Pancreas (tissue), 10 donors: Measurements from ENCODE around the gene PRRT1. TPM values are rescaled to one million over a fixed set of nuclear protein-coding genes. Genes with fewer than 3 reads are reported as not detected.
"Not testable (repeated sequence)": the region's sequence is repeated elsewhere in the genome, so short reads cannot be mapped to it uniquely, and the experiment has no call there.

ENCODE experiments used
- ATAC-seq, 4 donors: fragments of 200-7000 bp; cut with Tn5 transposase; one replicate each; pipeline versions ENCODE4 v1.8.0 to v1.9.1; 2020; ENCODE audit warnings: mild to moderate bottlenecking in 4 of 4, moderate library complexity in 4 of 4
- DNase-seq, 6 donors: peaks; one replicate each; pipeline ENCODE4 v3.0.0-alpha.2; 2020
- FAIRE-seq: peaks from 2 replicates; lab custom pipeline; 2012; peaks lifted over from hg19 to GRCh38; lab: Jason Lieb, UNC
- H3K27ac ChIP-seq, 4 donors: fragments of 200-600 bp; sonication (generic); 1 replicate in 3 of 4; 2 replicates in 1 of 4; pipeline versions ENCODE4 v1.5.0 to v1.8.0; 2020
- H3K27me3 ChIP-seq, 4 donors: fragments of 200-600 bp; one replicate each; pipeline ENCODE4 v1.8.0; 2021
- H3K36me3 ChIP-seq, 3 donors: fragments of 200-600 bp; sonication (generic) in 1 of 3; one replicate each; pipeline versions ENCODE4 v1.5.0 to v1.8.0; 2020 to 2021
- H3K4me1 ChIP-seq, 3 donors: fragments of 200-600 bp; one replicate each; pipeline ENCODE4 v1.8.0; 2021
- H3K4me3 ChIP-seq, 4 donors: fragments of 200-600 bp; sonication (generic) in 2 of 4; one replicate each; pipeline versions ENCODE4 v1.5.0 to v1.8.0; 2020 to 2021
- H3K9me3 ChIP-seq, 4 donors: fragments of 200-600 bp; one replicate each; pipeline ENCODE4 v1.8.0; 2021
- WGBS, 2 donors: extraction: QIAGEN DNeasy Blood & Tissue Kit; methylation state at CpG; one replicate each; pipeline ENCODE4 v1.1.7; 2013; 5-methylcytosine and 5-hydroxymethylcytosine counted together
- intact Hi-C, 3 donors: fragments of 100-400 bp; cut with DNase I; formaldehyde crosslinking; loops; one replicate each; pipeline versions ENCODE4 v1.11.1 to v1.14.2; 2022
- polyA plus RNA-seq, 2 donors: library from polyadenylated mRNA; stranded (reverse); fragments of 200-250 nt; gene quantifications; one replicate each; pipeline ENCODE4 v1.2.3, GENCODE V29; 2013
- total RNA-seq, 6 donors: library from RNA; stranded (reverse); fragmentation: NEBNext Ultra II Directional in 4 of 6; extraction: Animal tissue kit (Norgen Biotek cat#: 25700) in 4 of 6; gene quantifications; one replicate each; pipeline versions ENCODE4 v1.2.1 to v1.2.4, GENCODE V29; 2021 to 2023
- TF ChIP-seq, protein P1 (sequence below), 4 donors: fragments of 200-600 bp; sonication (generic) in 3 of 4; IDR thresholded peaks; one replicate each; pipeline versions ENCODE4 v1.5.0 to v1.8.0; 2021; ENCODE audit warnings: antibody characterized with exemption in 4 of 4
- donor health status: healthy with polysubstance abuse.
- donor health status: DM: no; HTN: no; CAD: no; lungs with moderate emphysema.
- donor health status: DM: no; HTN: no; CAD: no.
- donor health status: control.
- donor health status: control.
- donor health status: Bipolar disorder and iron deficiency.
- donor health status: DM: yes; HTN: yes; CAD: no.
- donor health status: DM: no; HTN: no; CAD: no.
- donor health status: DM: no; HTN: no; CAD: no.
- donor health status: DM: yes; HTN: yes; CAD: no.

The PRRT1 gene
- total and polyA plus RNA-seq, 8 donors, result 0.08 to 5.8 (median 0.47) TPM

DNA sequence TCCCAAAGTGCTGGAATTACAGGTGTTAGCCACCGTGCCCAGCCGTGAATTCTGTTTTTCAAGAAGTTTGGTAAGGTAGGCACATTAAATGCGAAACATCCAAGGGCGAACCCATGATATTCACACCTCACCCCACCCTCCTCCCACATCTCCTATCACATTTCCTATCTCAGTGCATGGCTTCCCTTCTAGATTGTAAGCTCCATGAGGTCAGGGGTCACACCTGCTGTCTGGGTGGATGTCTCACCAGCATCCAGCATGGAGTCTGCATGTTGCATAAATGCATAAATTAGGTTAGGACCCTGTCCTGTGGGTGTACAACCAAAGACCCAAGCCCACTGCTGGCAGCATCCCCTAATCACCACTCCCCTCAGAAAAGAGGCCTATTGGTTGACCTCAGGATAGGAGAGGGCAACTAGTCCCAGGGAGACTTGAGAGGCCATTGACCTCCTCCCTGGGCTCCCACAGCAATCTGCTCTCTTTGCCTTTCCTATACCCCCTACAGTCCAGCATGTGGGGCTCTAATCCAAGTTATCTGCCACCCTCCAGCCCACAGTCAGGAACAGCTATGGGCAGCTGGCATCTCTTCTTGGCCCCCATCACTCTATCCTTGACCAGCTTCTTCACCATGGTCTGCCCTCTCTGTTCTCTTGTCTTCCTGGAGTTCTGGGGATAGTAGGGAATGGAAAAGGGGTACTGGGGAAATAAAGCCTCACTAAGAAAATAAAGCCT lies 4.2 kb downstream of the PRRT1 start:
- TF ChIP-seq, protein P1, sequence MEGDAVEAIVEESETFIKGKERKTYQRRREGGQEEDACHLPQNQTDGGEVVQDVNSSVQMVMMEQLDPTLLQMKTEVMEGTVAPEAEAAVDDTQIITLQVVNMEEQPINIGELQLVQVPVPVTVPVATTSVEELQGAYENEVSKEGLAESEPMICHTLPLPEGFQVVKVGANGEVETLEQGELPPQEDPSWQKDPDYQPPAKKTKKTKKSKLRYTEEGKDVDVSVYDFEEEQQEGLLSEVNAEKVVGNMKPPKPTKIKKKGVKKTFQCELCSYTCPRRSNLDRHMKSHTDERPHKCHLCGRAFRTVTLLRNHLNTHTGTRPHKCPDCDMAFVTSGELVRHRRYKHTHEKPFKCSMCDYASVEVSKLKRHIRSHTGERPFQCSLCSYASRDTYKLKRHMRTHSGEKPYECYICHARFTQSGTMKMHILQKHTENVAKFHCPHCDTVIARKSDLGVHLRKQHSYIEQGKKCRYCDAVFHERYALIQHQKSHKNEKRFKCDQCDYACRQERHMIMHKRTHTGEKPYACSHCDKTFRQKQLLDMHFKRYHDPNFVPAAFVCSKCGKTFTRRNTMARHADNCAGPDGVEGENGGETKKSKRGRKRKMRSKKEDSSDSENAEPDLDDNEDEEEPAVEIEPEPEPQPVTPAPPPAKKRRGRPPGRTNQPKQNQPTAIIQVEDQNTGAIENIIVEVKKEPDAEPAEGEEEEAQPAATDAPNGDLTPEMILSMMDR (IDR thresholded peaks at IDR 0.05), result no peak
- Histone ChIP-seq H3K9me3 (no peaks in the 10 kb centered on the region), H3K4me1 (no peaks in the 10 kb centered on the region), H3K36me3 (no peaks in the 10 kb centered on the region), H3K27me3 (no peaks in the 10 kb centered on the region), H3K27ac (no peak overlapping the region), H3K4me3 (no peak overlapping the region)
- FAIRE-seq, result no peak
- no peak for ATAC-seq
- intact Hi-C loops, result no loop called here
- DNase-seq, result no peak
- WGBS, 2 donors, result 86 to 90% methylated on average over 4 of the region's 4 CpGs

DNA sequence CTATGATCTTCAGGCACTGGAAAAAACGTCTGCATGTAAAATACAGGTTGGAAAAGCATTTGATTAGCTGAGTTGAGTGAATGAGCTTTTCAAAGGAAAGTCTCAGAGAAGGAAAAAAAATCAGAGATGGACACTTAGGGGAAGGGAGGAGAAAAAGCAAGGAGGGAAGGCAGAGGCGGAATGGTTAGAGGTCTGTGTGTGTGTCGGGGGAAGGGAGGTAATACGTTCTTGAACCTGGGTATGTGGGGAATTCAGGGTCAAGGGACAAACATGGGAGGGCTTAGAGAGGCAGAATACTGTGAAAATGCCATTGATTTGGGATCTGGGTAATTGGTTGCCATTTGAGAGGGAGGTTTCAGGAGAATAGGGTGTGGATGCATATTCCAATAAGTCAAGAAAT lies 5.1 kb downstream of the PRRT1 start:
- no peaks in the 10 kb centered on the region for H3K36me3 ChIP-seq

DNA sequence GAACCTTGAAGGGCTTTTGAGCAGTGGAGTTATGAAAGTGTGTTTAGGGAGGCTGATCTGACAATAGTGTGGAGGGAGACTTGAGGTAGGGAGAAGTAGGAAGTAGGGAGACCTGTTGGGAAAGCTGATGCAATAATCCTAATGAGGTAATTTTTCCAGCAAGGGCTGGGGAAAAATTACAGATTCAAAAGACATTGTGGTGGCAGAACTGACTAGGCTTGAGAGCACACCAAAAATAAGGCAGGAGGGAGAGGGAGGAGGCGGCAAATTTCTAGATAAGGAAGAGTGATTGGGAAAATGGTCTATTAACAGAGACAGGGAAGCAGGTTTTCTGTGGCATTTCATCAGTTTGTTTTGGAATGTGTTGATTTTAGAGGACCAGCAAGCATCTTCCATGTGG lies 5.5 kb downstream of the PRRT1 start:
- Histone ChIP-seq H3K27ac (no peak overlapping the region), H3K9me3 (no peaks in the 10 kb centered on the region), H3K4me1 (no peaks in the 10 kb centered on the region), H3K4me3 (no peak overlapping the region), H3K36me3 (no peaks in the 10 kb centered on the region), H3K27me3 (no peaks in the 10 kb centered on the region)
- WGBS, 2 donors, result 74 to 77% methylated on average over 1 of the region's 1 CpG
- TF ChIP-seq, protein P1 (IDR thresholded peaks at IDR 0.05), result no peak
- no peak for ATAC-seq
- DNase-seq, result no peak
- intact Hi-C loops, result no loop called here
- no peak for FAIRE-seq

More for the DNA sequence above, 5.1 kb downstream of the PRRT1 start:
- whole genome bisulfite sequencing, 2 donors, result 31 to 38% methylated on average over 4 of the region's 4 CpGs
- intact Hi-C loops, result no loop called here
- no peaks in the 10 kb centered on the region for H3K9me3 ChIP-seq
- DNase-seq, result no peak
- FAIRE-seq, result no peak
- no peaks in the 10 kb centered on the region for H3K27me3 ChIP-seq
- no peak overlapping the region for H3K4me3 ChIP-seq
- ATAC-seq, result no peak
- TF ChIP-seq, protein P1 (IDR thresholded peaks at IDR 0.05), result no peak
- no peak overlapping the region for H3K27ac ChIP-seq
- no peaks in the 10 kb centered on the region for H3K4me1 ChIP-seq

DNA sequence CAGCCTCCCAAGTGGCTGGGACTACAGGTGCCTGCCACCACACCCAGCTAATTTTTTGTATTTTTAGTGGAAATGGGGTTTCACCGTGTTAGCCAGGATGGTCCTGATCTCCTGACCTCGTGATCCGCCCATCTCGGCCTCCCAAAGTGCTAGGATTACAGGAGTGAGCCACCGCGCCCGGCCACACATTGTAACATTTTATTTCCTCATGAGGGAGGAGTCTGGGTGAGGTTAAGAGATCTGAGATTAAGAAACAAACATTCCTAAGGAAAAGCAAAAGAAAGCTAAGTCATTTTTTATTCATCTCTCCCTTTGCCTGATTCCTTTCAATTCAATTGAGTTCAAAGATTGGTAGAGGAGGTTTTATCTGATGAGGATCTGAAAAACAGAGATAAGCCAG lies 7.5 kb downstream of the PRRT1 start:
- not testable (repeated sequence) for H3K27me3 ChIP-seq

DNA sequence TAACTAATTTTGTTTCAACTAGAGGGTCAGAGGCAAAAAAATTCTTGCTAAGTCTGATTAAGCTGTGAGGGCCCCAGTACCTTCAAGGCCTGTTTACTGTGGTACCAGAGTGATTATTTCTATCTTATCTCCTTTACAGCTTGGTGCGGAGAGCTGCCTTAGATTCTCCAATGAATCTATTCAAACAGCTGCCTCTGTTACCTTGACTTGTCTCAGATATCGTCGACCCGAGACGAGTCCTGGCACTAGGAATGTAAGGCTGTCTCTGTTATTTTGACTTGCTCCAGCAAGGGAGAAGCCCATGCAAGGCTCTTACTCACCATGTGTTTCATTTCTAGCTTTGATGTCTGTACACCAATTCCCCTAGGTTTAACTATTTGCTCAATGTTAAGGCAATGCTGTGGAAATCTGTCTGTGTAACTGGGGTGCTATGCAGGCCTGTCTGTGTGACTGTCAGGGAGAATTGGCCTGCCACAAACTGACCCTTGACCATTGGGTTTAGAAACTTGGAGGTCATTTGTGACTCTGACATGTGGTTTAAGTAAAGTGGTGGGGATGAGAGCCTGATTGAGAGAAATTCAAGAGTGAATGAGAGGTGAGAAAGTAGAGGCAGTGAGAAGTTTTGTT lies 11.2 kb downstream of the PRRT1 start:
- no peaks in the 10 kb centered on the region for H3K9me3 ChIP-seq
- H3K36me3 ChIP-seq, result no peaks in the 10 kb centered on the region
- ATAC-seq (no peak), DNase-seq (no peak), FAIRE-seq (no peak)
- WGBS, 2 donors, result 20 to 24% methylated on average over 5 of the region's 5 CpGs
- H3K4me3 ChIP-seq, result no peak overlapping the region
- no peak overlapping the region for H3K27ac ChIP-seq
- no peaks in the 10 kb centered on the region for H3K27me3 ChIP-seq
- TF ChIP-seq, protein P1 (IDR thresholded peaks at IDR 0.05), result no peak
- intact Hi-C loops, result no loop called here
- H3K4me1 ChIP-seq, result no peaks in the 10 kb centered on the region

More for the DNA sequence above, 7.5 kb downstream of the PRRT1 start:
- H3K9me3 ChIP-seq, FAIRE-seq, H3K4me3 ChIP-seq, H3K4me1 ChIP-seq, H3K27ac ChIP-seq, ATAC-seq, intact Hi-C loops, DNase-seq, H3K36me3 ChIP-seq: not testable (repeated sequence)
- 75 to 83% methylated on average over 7 of the region's 7 CpGs for WGBS, 2 donors
